Parathyroid adenoma (tissue), 2 donors: ENCODE results near the gene XXYLT1.

Source experiments
- H2AFZ ChIP-seq: fragments of 300-600 bp; sonication (generic); one replicate; pipeline ENCODE4 v1.7.0; 2017; ENCODE audit warnings: antibody characterized with exemption, mild to moderate bottlenecking
- H3K27ac ChIP-seq: fragments of 300-600 bp; sonication (generic); one replicate; pipeline ENCODE4 v1.7.0; 2017
- H3K27me3 ChIP-seq: fragments of 300-600 bp; sonication (generic); one replicate; pipeline ENCODE4 v1.7.0; 2017; ENCODE audit warnings: low read length; ENCODE audit not compliant: control insufficient read depth, insufficient read depth
- H3K36me3 ChIP-seq: fragments of 300-600 bp; sonication (generic); one replicate; pipeline ENCODE4 v1.7.0; 2017; ENCODE audit warnings: low read length; ENCODE audit not compliant: control insufficient read depth, insufficient read depth
- H3K4me1 ChIP-seq: fragments of 300-600 bp; sonication (generic); one replicate; pipeline ENCODE4 v1.7.0; 2017; ENCODE audit warnings: control low read depth
- H3K4me2 ChIP-seq: fragments of 300-600 bp; sonication (generic); one replicate; pipeline ENCODE4 v1.7.0; 2017; ENCODE audit warnings: low read length
- H3K4me3 ChIP-seq: fragments of 300-600 bp; sonication (generic); one replicate; pipeline ENCODE4 v1.7.0; 2017; ENCODE audit warnings: low read depth, low read length
- H3K79me2 ChIP-seq: fragments of 300-600 bp; sonication (generic); one replicate; pipeline ENCODE4 v1.7.0; 2017; ENCODE audit warnings: control low read depth
- H3K9ac ChIP-seq: fragments of 300-600 bp; sonication (generic); one replicate; pipeline ENCODE4 v1.7.0; 2017; ENCODE audit warnings: mild to moderate bottlenecking
- H3K9me3 ChIP-seq: fragments of 300-600 bp; sonication (generic); one replicate; pipeline ENCODE4 v1.7.0; 2017; ENCODE audit warnings: low read length; ENCODE audit not compliant: control insufficient read depth
- CTCF ChIP-seq: fragments of 300-600 bp; sonication (generic); IDR thresholded peaks from one replicate; pipeline ENCODE4 v1.7.0; 2017; ENCODE audit warnings: antibody characterized with exemption, mild to moderate bottlenecking
- donor health status: primary hyperparathyroidism.

XXYLT1 gene

GRCh38 chr3:195097331-195098255 is 173.4 kb downstream of the XXYLT1 start:
- no peak overlapping the region for H3K9ac ChIP-seq
- H3K36me3 ChIP-seq, result no peaks in the 10 kb centered on the region
- H3K79me2 ChIP-seq, result peaks cover 12% of the 10 kb centered on the region

GRCh38 chr3:195096484-195097330 is 174.3 kb downstream of the XXYLT1 start:
- peaks cover 12% of the 10 kb centered on the region for H3K79me2 ChIP-seq
- TF ChIP-seq CTCF, result no peak
- no peaks in the 10 kb centered on the region for H3K27me3 ChIP-seq
- H3K4me2 ChIP-seq, result no peak overlapping the region
- H3K9me3 ChIP-seq, result no peaks in the 10 kb centered on the region
- H3K4me1 ChIP-seq, result peaks cover 14% of the 10 kb centered on the region
- no peak overlapping the region for H3K27ac ChIP-seq
- H2AFZ ChIP-seq, result no peak overlapping the region
- no peak overlapping the region for H3K9ac ChIP-seq
- H3K4me3 ChIP-seq, result no peak overlapping the region
- no peaks in the 10 kb centered on the region for H3K36me3 ChIP-seq

More at GRCh38 chr3:195097331-195098255, 173.4 kb downstream of the XXYLT1 start:
- Histone ChIP-seq H3K4me1 (peaks cover 14% of the 10 kb centered on the region), H3K27me3 (no peaks in the 10 kb centered on the region), H3K27ac (no peak overlapping the region), H3K4me2 (no peak overlapping the region), H2AFZ (no peak overlapping the region), H3K9me3 (no peaks in the 10 kb centered on the region), H3K4me3 (no peak overlapping the region)
- TF ChIP-seq CTCF, result no peak

GRCh38 chr3:195096053-195096452 is 174.9 kb downstream of the XXYLT1 start:
- H3K4me2 ChIP-seq, result no peak overlapping the region
- peaks cover 12% of the 10 kb centered on the region for H3K79me2 ChIP-seq
- no peaks in the 10 kb centered on the region for H3K27me3 ChIP-seq
- no peak overlapping the region for H3K27ac ChIP-seq
- no peaks in the 10 kb centered on the region for H3K9me3 ChIP-seq
- H3K9ac ChIP-seq, result no peak overlapping the region
- TF ChIP-seq CTCF, result no peak
- no peaks in the 10 kb centered on the region for H3K36me3 ChIP-seq
- H3K4me1 ChIP-seq, result peaks cover 14% of the 10 kb centered on the region
- no peak overlapping the region for H2AFZ ChIP-seq
- H3K4me3 ChIP-seq, result no peak overlapping the region

- H3K9ac ChIP-seq, result no peak overlapping the region
- no peak overlapping the region for H2AFZ ChIP-seq
- no peak overlapping the region for H3K4me2 ChIP-seq
- TF ChIP-seq CTCF, result no peak
- peaks cover 12% of the 10 kb centered on the region for H3K79me2 ChIP-seq
- peaks cover 14% of the 10 kb centered on the region for H3K4me1 ChIP-seq
- no peak overlapping the region for H3K27ac ChIP-seq
- H3K36me3 ChIP-seq, result no peaks in the 10 kb centered on the region
- H3K27me3 ChIP-seq, result no peaks in the 10 kb centered on the region
- H3K9me3 ChIP-seq, result no peaks in the 10 kb centered on the region
- no peak overlapping the region for H3K4me3 ChIP-seq
Observed at GRCh38 chr3:195095704-195096036, 175.3 kb downstream of the XXYLT1 start.
